Parathyroid adenoma (tissue), 2 donors: Measurements from ENCODE around the gene F7.

Experiments
- H2AFZ ChIP-seq: fragments of 300-600 bp; sonication (generic); one replicate; pipeline ENCODE4 v1.7.0; 2017; ENCODE audit warnings: antibody characterized with exemption, mild to moderate bottlenecking
- H3K27ac ChIP-seq: fragments of 300-600 bp; sonication (generic); one replicate; pipeline ENCODE4 v1.7.0; 2017
- H3K27me3 ChIP-seq: fragments of 300-600 bp; sonication (generic); one replicate; pipeline ENCODE4 v1.7.0; 2017; ENCODE audit warnings: low read length; ENCODE audit not compliant: control insufficient read depth, insufficient read depth
- H3K36me3 ChIP-seq: fragments of 300-600 bp; sonication (generic); one replicate; pipeline ENCODE4 v1.7.0; 2017; ENCODE audit warnings: low read length; ENCODE audit not compliant: control insufficient read depth, insufficient read depth
- H3K4me1 ChIP-seq: fragments of 300-600 bp; sonication (generic); one replicate; pipeline ENCODE4 v1.7.0; 2017; ENCODE audit warnings: control low read depth
- H3K4me2 ChIP-seq: fragments of 300-600 bp; sonication (generic); one replicate; pipeline ENCODE4 v1.7.0; 2017; ENCODE audit warnings: low read length
- H3K4me3 ChIP-seq: fragments of 300-600 bp; sonication (generic); one replicate; pipeline ENCODE4 v1.7.0; 2017; ENCODE audit warnings: low read depth, low read length
- H3K79me2 ChIP-seq: fragments of 300-600 bp; sonication (generic); one replicate; pipeline ENCODE4 v1.7.0; 2017; ENCODE audit warnings: control low read depth
- H3K9ac ChIP-seq: fragments of 300-600 bp; sonication (generic); one replicate; pipeline ENCODE4 v1.7.0; 2017; ENCODE audit warnings: mild to moderate bottlenecking
- H3K9me3 ChIP-seq: fragments of 300-600 bp; sonication (generic); one replicate; pipeline ENCODE4 v1.7.0; 2017; ENCODE audit warnings: low read length; ENCODE audit not compliant: control insufficient read depth
- CTCF ChIP-seq: fragments of 300-600 bp; sonication (generic); IDR thresholded peaks from one replicate; pipeline ENCODE4 v1.7.0; 2017; ENCODE audit warnings: antibody characterized with exemption, mild to moderate bottlenecking
- donor health status: primary hyperparathyroidism.

Gene F7

GRCh38 chr13:113152984-113153809, 47.6 kb downstream of the F7 start:
- no peak for TF ChIP-seq CTCF
- Histone ChIP-seq H3K4me2 (peak overlapping the region; percentile 99), H3K9ac (no peak overlapping the region), H2AFZ (peak overlapping the region; percentile 86), H3K4me3 (peak overlapping the region; percentile 67), H3K4me1 (peaks cover 3% of the 10 kb centered on the region), H3K27ac (peak overlapping the region; percentile 80), H3K79me2 (no peaks in the 10 kb centered on the region), H3K36me3 (no peaks in the 10 kb centered on the region), H3K9me3 (no peaks in the 10 kb centered on the region), H3K27me3 (no peaks in the 10 kb centered on the region)

GRCh38 chr13:113153810-113154748, 48.5 kb downstream of the F7 start:
- no peak for TF ChIP-seq CTCF
- H3K27ac ChIP-seq = peak overlapping the region; percentile 80

GRCh38 chr13:113155201-113155600, 49.6 kb downstream of the F7 start:
- Histone ChIP-seq H2AFZ (no peak overlapping the region), H3K79me2 (no peaks in the 10 kb centered on the region), H3K9ac (no peak overlapping the region), H3K9me3 (no peaks in the 10 kb centered on the region), H3K4me1 (peaks cover 3% of the 10 kb centered on the region), H3K4me2 (no peak overlapping the region), H3K4me3 (no peak overlapping the region), H3K27me3 (no peaks in the 10 kb centered on the region), H3K27ac (no peak overlapping the region), H3K36me3 (no peaks in the 10 kb centered on the region)
- no peak for TF ChIP-seq CTCF

More at GRCh38 chr13:113153810-113154748, 48.5 kb downstream of the F7 start:
- peak overlapping the region; percentile 99 for H3K4me2 ChIP-seq
- H3K9me3 ChIP-seq = no peaks in the 10 kb centered on the region
- H3K27me3 ChIP-seq = no peaks in the 10 kb centered on the region
- H3K4me3 ChIP-seq = peak overlapping the region; percentile 67
- no peaks in the 10 kb centered on the region for H3K79me2 ChIP-seq
- no peak overlapping the region for H3K9ac ChIP-seq
- no peaks in the 10 kb centered on the region for H3K36me3 ChIP-seq
- peak overlapping the region; percentile 86 for H2AFZ ChIP-seq
- peaks cover 3% of the 10 kb centered on the region for H3K4me1 ChIP-seq

GRCh38 chr13:113155982-113156655, 50.5 kb downstream of the F7 start:
- TF ChIP-seq CTCF = no peak
- Histone ChIP-seq H3K27ac (no peak overlapping the region), H3K4me3 (no peak overlapping the region), H3K9me3 (no peaks in the 10 kb centered on the region), H3K4me1 (peaks cover 3% of the 10 kb centered on the region), H3K9ac (no peak overlapping the region), H3K27me3 (no peaks in the 10 kb centered on the region), H3K36me3 (no peaks in the 10 kb centered on the region), H3K4me2 (no peak overlapping the region), H3K79me2 (no peaks in the 10 kb centered on the region), H2AFZ (no peak overlapping the region)
